ENCODE data around the gene IL12RB2.

The IL12RB2 gene

GRCh38 chr1:67368046-67368514 is 60.4 kb downstream of the IL12RB2 start:
- TF ChIP-seq FOXP2 (optimal IDR thresholded peaks at IDR 0.05; ENCODE audit: borderline replicate concordance, extremely low read depth, extremely low read length, insufficient read depth) (no peak), POLR2AphosphoS5 (IDR thresholded peaks at IDR 0.05; ENCODE audit: low read depth, low read length) (no peak), SIN3A (IDR thresholded peaks at IDR 0.05; ENCODE audit: borderline replicate concordance, insufficient read depth, low read length) (no peak), TAF1 (IDR thresholded peaks at IDR 0.05; ENCODE audit: borderline replicate concordance, insufficient read depth, low read length) (no peak), REST (IDR thresholded peaks at IDR 0.05; ENCODE audit: insufficient read depth in 1 of 2, low read depth in 2 of 2, low read length in 2 of 2) (no peak)

DNA sequence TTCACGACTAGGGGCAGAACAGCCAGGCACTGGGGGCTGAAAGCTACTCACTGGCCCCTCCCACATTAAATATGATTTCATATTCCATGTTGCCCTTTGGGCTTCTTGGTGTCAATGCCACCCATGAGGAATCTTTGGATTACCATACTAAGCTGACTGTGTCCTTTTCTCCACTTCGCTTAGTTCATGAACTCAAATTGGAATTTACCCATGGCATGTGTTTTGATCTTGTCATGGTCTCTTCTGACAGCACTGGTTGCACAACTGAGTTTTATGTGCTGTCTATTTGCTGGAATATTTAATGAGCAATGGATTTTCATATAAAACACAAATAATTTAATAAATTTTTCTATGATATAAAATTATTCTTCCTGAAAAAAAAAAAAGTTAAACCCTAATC is 63.4 kb downstream of the IL12RB2 start:
- no peak for TF ChIP-seq REST (IDR thresholded peaks at IDR 0.05; ENCODE audit: insufficient read depth in 1 of 2, low read depth in 2 of 2, low read length in 2 of 2)
- TF ChIP-seq SIN3A (IDR thresholded peaks at IDR 0.05; ENCODE audit: borderline replicate concordance, insufficient read depth, low read length): no peak
- TF ChIP-seq POLR2AphosphoS5 (IDR thresholded peaks at IDR 0.05; ENCODE audit: low read depth, low read length): no peak
- no peak for TF ChIP-seq TAF1 (IDR thresholded peaks at IDR 0.05; ENCODE audit: borderline replicate concordance, insufficient read depth, low read length)
- no peak for TF ChIP-seq FOXP2 (optimal IDR thresholded peaks at IDR 0.05; ENCODE audit: borderline replicate concordance, extremely low read depth, extremely low read length, insufficient read depth)

- no peak for TF ChIP-seq POLR2AphosphoS5 (IDR thresholded peaks at IDR 0.05; ENCODE audit: low read depth, low read length)
- no peak for TF ChIP-seq SIN3A (IDR thresholded peaks at IDR 0.05; ENCODE audit: borderline replicate concordance, insufficient read depth, low read length)
- TF ChIP-seq TAF1 (IDR thresholded peaks at IDR 0.05; ENCODE audit: borderline replicate concordance, insufficient read depth, low read length): no peak
- TF ChIP-seq FOXP2 (optimal IDR thresholded peaks at IDR 0.05; ENCODE audit: borderline replicate concordance, extremely low read depth, extremely low read length, insufficient read depth): no peak
- TF ChIP-seq REST (IDR thresholded peaks at IDR 0.05; ENCODE audit: insufficient read depth in 1 of 2, low read depth in 2 of 2, low read length in 2 of 2): no peak
Measured at GRCh38 chr1:67371681-67372080, 64.0 kb downstream of the IL12RB2 start.

- TF ChIP-seq REST (IDR thresholded peaks at IDR 0.05; ENCODE audit: insufficient read depth in 1 of 2, low read depth in 2 of 2, low read length in 2 of 2) (no peak), POLR2AphosphoS5 (IDR thresholded peaks at IDR 0.05; ENCODE audit: low read depth, low read length) (no peak), SIN3A (IDR thresholded peaks at IDR 0.05; ENCODE audit: borderline replicate concordance, insufficient read depth, low read length) (no peak), FOXP2 (optimal IDR thresholded peaks at IDR 0.05; ENCODE audit: borderline replicate concordance, extremely low read depth, extremely low read length, insufficient read depth) (no peak), TAF1 (IDR thresholded peaks at IDR 0.05; ENCODE audit: borderline replicate concordance, insufficient read depth, low read length) (no peak)
Measured at GRCh38 chr1:67372136-67372535, 64.5 kb downstream of the IL12RB2 start.

GRCh38 chr1:67372898-67373297 is 65.2 kb downstream of the IL12RB2 start:
- TF ChIP-seq POLR2AphosphoS5 (IDR thresholded peaks at IDR 0.05; ENCODE audit: low read depth, low read length) (no peak), TAF1 (IDR thresholded peaks at IDR 0.05; ENCODE audit: borderline replicate concordance, insufficient read depth, low read length) (no peak), SIN3A (IDR thresholded peaks at IDR 0.05; ENCODE audit: borderline replicate concordance, insufficient read depth, low read length) (no peak), REST (IDR thresholded peaks at IDR 0.05; ENCODE audit: insufficient read depth in 1 of 2, low read depth in 2 of 2, low read length in 2 of 2) (no peak), FOXP2 (optimal IDR thresholded peaks at IDR 0.05; ENCODE audit: borderline replicate concordance, extremely low read depth, extremely low read length, insufficient read depth) (no peak)

Measured in PFSK-1 (cell line).